ENCODE measurements around the gene HNRNPA0. TPM values are rescaled to one million over a fixed set of nuclear protein-coding genes. Genes with fewer than 3 reads are reported as not detected.

HNRNPA0 gene
- total RNA-seq, 2 experiments from 2014 or later: 20.6 to 50.3 TPM

DNA sequence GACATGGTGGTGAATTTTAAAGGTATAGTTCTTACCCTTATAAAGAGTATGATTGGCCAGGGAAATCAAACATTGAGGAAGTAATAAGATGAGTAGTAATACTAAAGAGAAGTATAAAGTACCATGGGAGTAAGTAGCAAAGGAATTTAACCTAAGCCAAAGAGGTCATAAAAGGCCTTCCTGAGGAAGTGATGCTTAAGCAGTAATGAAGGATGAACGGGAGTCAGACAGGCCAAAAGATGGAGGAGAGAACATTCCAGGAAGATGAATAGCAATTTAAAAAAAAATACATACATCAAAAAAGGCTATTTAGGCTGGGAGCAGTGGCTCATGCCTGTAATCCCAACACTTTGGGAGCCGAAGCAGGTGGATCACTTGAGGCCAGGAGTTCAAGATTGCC lies 47.3 kb downstream of the HNRNPA0 start:
- Histone ChIP-seq H3K27ac (ENCODE audit: low read depth, low read length, poor library complexity, severe bottlenecking) (no peak overlapping the region), H3K79me2 (ENCODE audit: insufficient read depth, low read depth, low read length) (no peaks in the 10 kb centered on the region), H3K4me2 (ENCODE audit: low read length) (no peak overlapping the region), H3K9me2 (ENCODE audit: insufficient read depth, low read length) (no peaks in the 10 kb centered on the region), H3K36me3 (ENCODE audit: insufficient read depth, low read length) (no peaks in the 10 kb centered on the region), H3K9me3 (ENCODE audit: low read length) (no peaks in the 10 kb centered on the region), H4K20me1 (ENCODE audit: insufficient read depth, low read length) (no peaks in the 10 kb centered on the region), H3K4me3 (ENCODE audit: low read depth, low read length, poor library complexity, severe bottlenecking) (no peak overlapping the region), H3K4me1 (ENCODE audit: insufficient read depth, low read length, poor library complexity, severe bottlenecking) (no peaks in the 10 kb centered on the region), H2AFZ (ENCODE audit: low read length) (no peak overlapping the region)
- intact Hi-C loops (cut with micrococcal nuclease; ENCODE audit: unreplicated experiment): no loop called here
- ChIA-PET POLR2A (no interaction called here), CTCF (ENCODE audit: unreplicated experiment) (no interaction called here)
- no TSS peak for BruUV-seq (replicated peaks)
- no peak for DNase-seq (ENCODE audit: low spot score)
- TF ChIP-seq, protein P1, sequence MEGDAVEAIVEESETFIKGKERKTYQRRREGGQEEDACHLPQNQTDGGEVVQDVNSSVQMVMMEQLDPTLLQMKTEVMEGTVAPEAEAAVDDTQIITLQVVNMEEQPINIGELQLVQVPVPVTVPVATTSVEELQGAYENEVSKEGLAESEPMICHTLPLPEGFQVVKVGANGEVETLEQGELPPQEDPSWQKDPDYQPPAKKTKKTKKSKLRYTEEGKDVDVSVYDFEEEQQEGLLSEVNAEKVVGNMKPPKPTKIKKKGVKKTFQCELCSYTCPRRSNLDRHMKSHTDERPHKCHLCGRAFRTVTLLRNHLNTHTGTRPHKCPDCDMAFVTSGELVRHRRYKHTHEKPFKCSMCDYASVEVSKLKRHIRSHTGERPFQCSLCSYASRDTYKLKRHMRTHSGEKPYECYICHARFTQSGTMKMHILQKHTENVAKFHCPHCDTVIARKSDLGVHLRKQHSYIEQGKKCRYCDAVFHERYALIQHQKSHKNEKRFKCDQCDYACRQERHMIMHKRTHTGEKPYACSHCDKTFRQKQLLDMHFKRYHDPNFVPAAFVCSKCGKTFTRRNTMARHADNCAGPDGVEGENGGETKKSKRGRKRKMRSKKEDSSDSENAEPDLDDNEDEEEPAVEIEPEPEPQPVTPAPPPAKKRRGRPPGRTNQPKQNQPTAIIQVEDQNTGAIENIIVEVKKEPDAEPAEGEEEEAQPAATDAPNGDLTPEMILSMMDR (conservative IDR thresholded peaks at IDR 0.05; ENCODE audit: low read length): no peak
- no peak for TF ChIP-seq EZH2phosphoT487 (IDR thresholded peaks at IDR 0.05; ENCODE audit: borderline replicate concordance, low read depth, low read length)

DNA sequence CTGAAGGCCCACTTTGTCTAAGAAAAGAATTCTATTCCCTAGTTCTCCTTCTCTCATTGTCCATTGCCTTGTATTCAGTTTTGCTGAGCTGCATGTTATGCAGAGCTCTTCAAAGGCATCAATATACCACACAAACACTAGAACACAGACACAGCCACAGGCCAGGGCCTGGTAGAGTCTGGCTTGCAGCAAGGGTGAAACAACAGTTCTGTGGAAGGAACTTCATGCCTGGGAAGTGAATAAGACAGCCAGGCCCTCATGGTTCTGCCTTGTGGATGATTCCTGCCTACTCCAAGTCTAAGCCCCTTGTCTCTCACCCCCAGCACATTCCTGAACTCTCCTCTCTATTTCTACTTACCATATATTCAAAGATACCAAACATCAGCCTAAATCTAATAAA lies 49.1 kb downstream of the HNRNPA0 start:
- no peaks in the 10 kb centered on the region for H3K9me3 ChIP-seq (ENCODE audit: low read length)
- no peaks in the 10 kb centered on the region for H3K9me2 ChIP-seq (ENCODE audit: insufficient read depth, low read length)
- H3K27ac ChIP-seq (ENCODE audit: low read depth, low read length, poor library complexity, severe bottlenecking): no peak overlapping the region
- H3K79me2 ChIP-seq (ENCODE audit: insufficient read depth, low read depth, low read length): no peaks in the 10 kb centered on the region
- no peaks in the 10 kb centered on the region for H3K4me1 ChIP-seq (ENCODE audit: insufficient read depth, low read length, poor library complexity, severe bottlenecking)
- no peak overlapping the region for H3K4me2 ChIP-seq (ENCODE audit: low read length)
- no peaks in the 10 kb centered on the region for H3K36me3 ChIP-seq (ENCODE audit: insufficient read depth, low read length)
- CTCF ChIA-PET (ENCODE audit: unreplicated experiment): no interaction called here
- POLR2A ChIA-PET: no interaction called here
- intact Hi-C loops (cut with micrococcal nuclease; ENCODE audit: unreplicated experiment): no loop called here
- no peak overlapping the region for H3K4me3 ChIP-seq (ENCODE audit: low read depth, low read length, poor library complexity, severe bottlenecking)
- TF ChIP-seq, protein P1 (conservative IDR thresholded peaks at IDR 0.05; ENCODE audit: low read length): no peak
- no peak for TF ChIP-seq EZH2phosphoT487 (IDR thresholded peaks at IDR 0.05; ENCODE audit: borderline replicate concordance, low read depth, low read length)
- BruUV-seq (replicated peaks): no TSS peak
- DNase-seq (ENCODE audit: low spot score): no peak
- no peak overlapping the region for H2AFZ ChIP-seq (ENCODE audit: low read length)
- H4K20me1 ChIP-seq (ENCODE audit: insufficient read depth, low read length): no peaks in the 10 kb centered on the region

DNA sequence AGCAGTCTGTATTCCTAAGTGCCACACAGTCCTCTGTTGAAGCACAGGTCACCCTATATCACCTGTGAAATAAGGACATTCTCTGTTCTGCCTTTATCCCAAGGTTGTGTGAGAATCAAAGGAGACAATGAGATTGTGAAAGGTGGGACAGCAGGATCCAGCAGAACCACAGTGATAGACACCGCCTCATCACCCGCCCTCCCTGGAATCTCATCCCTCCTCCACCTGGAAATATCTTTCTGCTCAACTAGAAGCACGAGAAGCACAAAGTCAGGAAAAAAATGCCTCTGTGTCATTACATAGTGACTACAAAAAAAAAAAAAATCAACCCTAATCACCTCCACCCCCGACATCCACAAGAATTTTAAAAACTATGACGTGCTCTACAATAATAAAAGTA lies 50.6 kb downstream of the HNRNPA0 start:
- TF ChIP-seq, protein P1 (conservative IDR thresholded peaks at IDR 0.05; ENCODE audit: low read length): no peak
- no peak for TF ChIP-seq EZH2phosphoT487 (IDR thresholded peaks at IDR 0.05; ENCODE audit: borderline replicate concordance, low read depth, low read length)
- Histone ChIP-seq H3K4me2 (ENCODE audit: low read length) (no peak overlapping the region), H3K9me2 (ENCODE audit: insufficient read depth, low read length) (no peaks in the 10 kb centered on the region), H4K20me1 (ENCODE audit: insufficient read depth, low read length) (no peaks in the 10 kb centered on the region), H3K36me3 (ENCODE audit: insufficient read depth, low read length) (no peaks in the 10 kb centered on the region), H3K4me1 (ENCODE audit: insufficient read depth, low read length, poor library complexity, severe bottlenecking) (no peaks in the 10 kb centered on the region), H3K4me3 (ENCODE audit: low read depth, low read length, poor library complexity, severe bottlenecking) (no peak overlapping the region), H3K79me2 (ENCODE audit: insufficient read depth, low read depth, low read length) (no peaks in the 10 kb centered on the region), H3K9me3 (ENCODE audit: low read length) (no peaks in the 10 kb centered on the region), H2AFZ (ENCODE audit: low read length) (no peak overlapping the region), H3K27ac (ENCODE audit: low read depth, low read length, poor library complexity, severe bottlenecking) (no peak overlapping the region)
- ChIA-PET POLR2A (no interaction called here), CTCF (ENCODE audit: unreplicated experiment) (no interaction called here)
- intact Hi-C loops (cut with micrococcal nuclease; ENCODE audit: unreplicated experiment): no loop called here
- BruUV-seq (replicated peaks): no TSS peak
- no peak for DNase-seq (ENCODE audit: low spot score)

Measured in OCI-LY7 (cell line).